ENCODE measurements around the gene JPH2.

Gene JPH2

GRCh38 chr20:44198872-44199271 is 11.9 kb upstream of the JPH2 start:
- no peak overlapping the region for H3K27ac ChIP-seq (ENCODE audit: low read length)
- H3K4me2 ChIP-seq (ENCODE audit: low read depth, low read length), result no peak overlapping the region
- H3F3A ChIP-seq (ENCODE audit: insufficient read depth, low read length), result no peaks in the 10 kb centered on the region
- H3K4me3 ChIP-seq (ENCODE audit: low read length), result no peak overlapping the region
- peaks cover 49% of the 10 kb centered on the region for H3K79me2 ChIP-seq (ENCODE audit: low read length)
- no peaks in the 10 kb centered on the region for H3K27me3 ChIP-seq (replicated peaks; ENCODE audit: insufficient read depth, low read length)
- TF ChIP-seq EZH2phosphoT487 (IDR thresholded peaks at IDR 0.05; ENCODE audit: low read length) (no peak), CTCF (IDR thresholded peaks at IDR 0.05; ENCODE audit: low read length) (no peak), EZH2 (optimal IDR thresholded peaks at IDR 0.05; ENCODE audit: low read depth, low read length) (no peak)
- no peak overlapping the region for H2AFZ ChIP-seq (ENCODE audit: low read length)
- peaks cover 8% of the 10 kb centered on the region for H3K36me3 ChIP-seq (replicated peaks; ENCODE audit: insufficient read depth, low read length)
- no peak for DNase-seq
- H3K9me2 ChIP-seq (replicated peaks; ENCODE audit: insufficient read depth, low read length), result no peaks in the 10 kb centered on the region
- H3K9me3 ChIP-seq (replicated peaks; ENCODE audit: insufficient read depth, low read length), result no peaks in the 10 kb centered on the region
- H3K4me1 ChIP-seq (ENCODE audit: low read length), result no peaks in the 10 kb centered on the region; the same call in 1 of the 2 replicates
- H3K9ac ChIP-seq (ENCODE audit: low read length), result no peak overlapping the region
- H4K20me1 ChIP-seq (ENCODE audit: insufficient read depth, low read length), result no peaks in the 10 kb centered on the region

- no peaks in the 10 kb centered on the region for H3K9me3 ChIP-seq (replicated peaks; ENCODE audit: insufficient read depth, low read length)
- H3K9ac ChIP-seq (ENCODE audit: low read length), result no peak overlapping the region
- peaks cover 8% of the 10 kb centered on the region for H3K36me3 ChIP-seq (replicated peaks; ENCODE audit: insufficient read depth, low read length)
- no peak overlapping the region for H3K4me2 ChIP-seq (ENCODE audit: low read depth, low read length)
- no peaks in the 10 kb centered on the region for H4K20me1 ChIP-seq (ENCODE audit: insufficient read depth, low read length)
- H3K9me2 ChIP-seq (replicated peaks; ENCODE audit: insufficient read depth, low read length), result no peaks in the 10 kb centered on the region
- H3K4me3 ChIP-seq (ENCODE audit: low read length), result no peak overlapping the region
- H2AFZ ChIP-seq (ENCODE audit: low read length), result no peak overlapping the region
- no peaks in the 10 kb centered on the region for H3F3A ChIP-seq (ENCODE audit: insufficient read depth, low read length)
- H3K27ac ChIP-seq (ENCODE audit: low read length), result no peak overlapping the region
- DNase-seq, result no peak
- H3K27me3 ChIP-seq (replicated peaks; ENCODE audit: insufficient read depth, low read length), result no peaks in the 10 kb centered on the region
- H3K4me1 ChIP-seq (ENCODE audit: low read length), result no peaks in the 10 kb centered on the region; the same call in 1 of the 2 replicates
- TF ChIP-seq EZH2phosphoT487 (IDR thresholded peaks at IDR 0.05; ENCODE audit: low read length) (no peak), CTCF (IDR thresholded peaks at IDR 0.05; ENCODE audit: low read length) (peak; percentile 9; the same call in 1 of the 2 replicates)
- peaks cover 24% of the 10 kb centered on the region for H3K79me2 ChIP-seq (ENCODE audit: low read length)
Observed at GRCh38 chr20:44196271-44196670, 9.3 kb upstream of the JPH2 start.

DNA sequence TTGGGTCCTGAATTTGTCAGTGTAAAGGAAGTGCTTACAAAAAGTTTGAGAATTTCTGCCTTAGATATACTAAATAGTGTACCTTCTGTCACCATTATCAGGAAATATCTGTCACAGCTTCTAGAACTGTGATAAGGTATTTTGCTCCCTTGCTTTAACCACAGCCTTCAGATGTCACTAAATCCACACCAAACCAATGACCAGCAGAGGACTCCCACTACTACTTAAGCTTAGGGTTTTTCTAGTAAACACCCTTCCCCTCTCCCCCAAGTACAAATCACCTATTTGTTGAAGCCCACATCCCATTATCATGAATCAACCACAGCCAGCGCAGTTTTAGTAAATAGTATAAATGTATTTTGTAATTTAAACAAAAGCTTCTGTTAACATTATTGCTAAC is 8.6 kb upstream of the JPH2 start:
- Histone ChIP-seq H3K9ac (ENCODE audit: low read length) (no peak overlapping the region), H3K4me3 (ENCODE audit: low read length) (no peak overlapping the region), H3K27ac (ENCODE audit: low read length) (no peak overlapping the region), H3K27me3 (replicated peaks; ENCODE audit: insufficient read depth, low read length) (no peaks in the 10 kb centered on the region), H3K4me2 (ENCODE audit: low read depth, low read length) (no peak overlapping the region), H4K20me1 (ENCODE audit: insufficient read depth, low read length) (no peaks in the 10 kb centered on the region), H3F3A (ENCODE audit: insufficient read depth, low read length) (no peaks in the 10 kb centered on the region), H2AFZ (ENCODE audit: low read length) (no peak overlapping the region), H3K4me1 (ENCODE audit: low read length) (no peaks in the 10 kb centered on the region), H3K9me3 (replicated peaks; ENCODE audit: insufficient read depth, low read length) (no peaks in the 10 kb centered on the region), H3K36me3 (replicated peaks; ENCODE audit: insufficient read depth, low read length) (peaks cover 8% of the 10 kb centered on the region), H3K9me2 (replicated peaks; ENCODE audit: insufficient read depth, low read length) (no peaks in the 10 kb centered on the region), H3K79me2 (ENCODE audit: low read length) (peaks cover 17% of the 10 kb centered on the region)
- DNase-seq, result no peak
- TF ChIP-seq CTCF (IDR thresholded peaks at IDR 0.05; ENCODE audit: low read length) (no peak), EZH2 (optimal IDR thresholded peaks at IDR 0.05; ENCODE audit: low read depth, low read length) (no peak), EZH2phosphoT487 (IDR thresholded peaks at IDR 0.05; ENCODE audit: low read length) (no peak)
